NCI-H146 treated with DMSO at 0.1 percent for 48 hours (cell line): ENCODE measurements around the gene GATD1.
"Not testable (repeated sequence)": the region's sequence is repeated elsewhere in the genome, so short reads cannot be mapped to it uniquely, and the experiment has no call there.

ENCODE experiments used
- DNase-seq: peaks from one replicate; lab custom pipeline; 2025; ENCODE audit not compliant: unreplicated experiment; lab: John Stamatoyannopoulos, UW

Gene GATD1

DNA sequence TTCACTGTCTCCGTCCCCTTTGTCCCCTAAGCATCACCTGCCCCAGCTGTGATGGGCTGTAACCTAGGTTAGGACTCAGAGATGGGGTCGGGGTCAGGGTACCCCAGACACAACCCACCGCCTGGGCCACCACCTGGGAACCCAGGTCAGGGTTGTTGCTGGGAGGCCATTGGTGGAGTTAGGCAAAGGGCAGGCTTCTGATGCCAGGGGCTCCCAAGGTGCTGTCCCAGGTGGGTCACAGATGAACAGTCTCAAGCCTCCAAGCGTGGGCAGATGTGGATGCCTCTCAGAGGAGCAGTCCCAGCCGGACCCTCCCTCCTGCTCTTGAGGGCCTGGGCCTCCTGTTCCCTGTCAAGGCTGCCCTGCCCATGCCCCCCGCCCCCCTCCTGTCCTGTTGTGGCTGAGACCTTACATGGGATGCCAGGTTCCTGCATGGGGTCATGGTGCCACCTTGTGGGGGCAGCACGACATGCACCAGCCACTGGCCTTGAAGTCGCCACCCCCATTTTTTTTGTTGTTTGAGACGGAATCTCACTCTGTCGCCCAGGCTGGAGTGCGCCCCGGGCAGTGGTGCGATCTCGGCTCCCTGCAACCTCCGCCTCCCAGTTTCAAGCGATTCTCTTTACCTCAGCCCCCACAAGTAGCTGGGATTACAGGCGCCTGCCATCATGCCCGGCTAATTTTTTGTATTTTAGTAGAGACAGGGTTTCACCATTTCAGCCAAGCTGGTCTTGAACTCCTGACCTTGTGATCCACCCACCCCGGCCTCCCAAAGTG, 12.1 kb downstream of the GATD1 start:
- DNase-seq = no peak

DNA sequence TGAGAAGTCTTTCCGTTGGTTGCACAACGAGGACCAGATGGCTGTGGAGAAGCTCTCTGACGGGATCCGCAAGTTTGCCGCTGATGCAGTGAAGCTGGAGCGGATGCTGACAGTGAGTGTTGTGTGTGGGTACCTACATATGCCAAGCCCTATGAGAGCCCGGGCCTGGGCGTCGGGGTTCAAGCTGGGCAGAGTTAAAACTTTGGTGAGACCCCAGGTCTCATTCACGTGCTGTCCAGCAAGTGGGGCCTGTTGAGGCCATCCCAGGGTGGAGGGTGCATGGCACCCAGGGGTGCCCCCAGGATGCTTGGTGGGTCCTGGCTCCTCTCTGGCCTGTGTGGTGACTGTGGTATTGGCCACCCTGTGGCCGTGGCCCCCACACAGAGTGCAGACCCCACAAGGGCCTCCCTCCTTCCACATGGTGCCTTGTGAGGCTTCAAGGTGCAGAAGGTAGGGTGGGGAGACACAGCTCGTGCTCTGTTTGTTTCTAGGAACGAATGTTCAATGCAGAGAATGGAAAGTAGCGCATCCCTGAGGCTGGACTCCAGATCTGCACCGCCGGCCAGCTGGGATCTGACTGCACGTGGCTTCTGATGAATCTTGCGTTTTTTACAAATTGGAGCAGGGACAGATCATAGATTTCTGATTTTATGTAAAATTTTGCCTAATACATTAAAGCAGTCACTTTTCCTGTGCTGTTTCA, 12.8 kb downstream of the GATD1 start:
- no peak for DNase-seq

DNA sequence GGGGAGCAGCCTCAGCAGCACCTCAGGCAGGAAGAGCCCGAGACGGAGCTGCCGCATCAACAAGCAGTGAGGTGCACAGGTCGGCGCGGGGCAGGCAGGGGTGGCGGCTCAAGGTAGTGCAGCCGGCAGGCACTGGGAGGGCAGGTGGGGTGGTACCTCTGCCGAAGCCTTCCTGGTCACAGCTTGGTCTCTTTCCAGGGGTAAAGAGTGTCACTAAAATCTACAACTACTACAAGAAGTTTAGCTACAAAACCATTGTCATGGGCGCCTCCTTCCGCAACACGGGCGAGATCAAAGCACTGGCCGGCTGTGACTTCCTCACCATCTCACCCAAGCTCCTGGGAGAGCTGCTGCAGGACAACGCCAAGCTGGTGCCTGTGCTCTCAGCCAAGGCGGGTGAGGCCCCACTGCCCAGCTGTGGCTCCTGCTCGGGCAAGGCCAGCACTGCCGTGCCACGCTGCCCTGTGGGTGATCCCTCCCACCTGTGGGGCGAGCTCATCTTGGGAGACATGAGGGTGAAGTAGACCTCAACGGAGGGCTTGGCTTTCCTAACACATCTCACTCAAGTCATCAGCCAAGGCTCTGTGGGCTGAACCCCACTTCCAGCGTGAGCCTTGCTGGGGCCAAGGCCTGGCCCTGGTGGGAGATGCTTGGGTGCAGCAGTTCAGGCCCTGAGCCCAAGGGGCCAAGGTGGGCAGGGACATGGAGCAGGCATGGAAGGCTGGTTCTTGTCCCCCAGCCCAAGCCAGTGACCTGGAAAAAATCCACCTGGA, 13.6 kb downstream of the GATD1 start:
- no peak for DNase-seq

DNA sequence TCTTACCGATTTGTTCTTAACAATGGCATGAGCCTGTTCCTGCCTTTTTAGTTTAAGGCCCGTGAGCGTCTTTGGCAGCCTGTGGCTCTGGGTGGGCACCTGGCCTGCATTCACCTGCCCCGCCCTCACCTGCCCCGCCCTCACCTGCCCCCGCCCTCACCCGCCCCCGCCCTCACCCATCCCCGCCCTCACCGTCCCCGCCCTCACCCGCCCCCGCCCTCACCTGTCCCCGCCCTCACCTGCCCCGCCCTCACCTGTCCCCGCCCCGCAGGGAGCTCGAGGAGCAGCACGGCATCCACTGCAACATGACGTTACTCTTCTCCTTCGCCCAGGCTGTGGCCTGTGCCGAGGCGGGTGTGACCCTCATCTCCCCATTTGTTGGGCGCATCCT, 14.2 kb downstream of the GATD1 start:
- no peak for DNase-seq

DNA sequence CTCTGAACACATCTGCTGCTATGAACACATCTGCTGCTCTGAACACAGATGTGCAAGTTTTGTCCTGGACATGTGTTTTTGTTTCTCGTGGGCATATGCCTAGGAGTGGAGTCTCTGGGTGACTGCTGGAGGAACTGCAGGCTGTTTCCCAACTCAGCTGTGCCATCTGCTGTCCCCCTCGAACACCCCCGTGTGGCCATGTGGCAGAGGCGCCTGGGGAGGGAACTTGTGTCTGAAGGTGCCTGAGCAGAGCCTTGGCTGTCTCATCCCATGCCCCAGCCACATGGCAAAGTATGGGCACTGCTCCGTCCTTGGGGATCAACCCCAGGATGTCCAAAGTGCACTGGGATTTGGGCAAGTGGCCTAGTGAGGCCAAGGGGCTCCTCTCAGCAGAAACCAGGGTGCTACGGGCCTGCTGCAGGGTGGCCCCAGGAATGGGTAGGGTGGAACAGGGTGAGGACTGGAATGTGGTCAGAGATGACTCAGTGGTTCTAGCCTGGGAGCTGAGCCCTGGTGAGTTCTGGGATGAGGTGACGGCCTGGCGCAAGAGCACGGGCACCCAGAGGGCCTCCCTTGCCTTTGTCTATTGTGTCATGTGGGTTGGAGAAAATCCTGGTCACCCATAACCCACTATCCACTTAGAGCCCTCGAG, 14.7 kb downstream of the GATD1 start:
- DNase-seq = no peak

DNA sequence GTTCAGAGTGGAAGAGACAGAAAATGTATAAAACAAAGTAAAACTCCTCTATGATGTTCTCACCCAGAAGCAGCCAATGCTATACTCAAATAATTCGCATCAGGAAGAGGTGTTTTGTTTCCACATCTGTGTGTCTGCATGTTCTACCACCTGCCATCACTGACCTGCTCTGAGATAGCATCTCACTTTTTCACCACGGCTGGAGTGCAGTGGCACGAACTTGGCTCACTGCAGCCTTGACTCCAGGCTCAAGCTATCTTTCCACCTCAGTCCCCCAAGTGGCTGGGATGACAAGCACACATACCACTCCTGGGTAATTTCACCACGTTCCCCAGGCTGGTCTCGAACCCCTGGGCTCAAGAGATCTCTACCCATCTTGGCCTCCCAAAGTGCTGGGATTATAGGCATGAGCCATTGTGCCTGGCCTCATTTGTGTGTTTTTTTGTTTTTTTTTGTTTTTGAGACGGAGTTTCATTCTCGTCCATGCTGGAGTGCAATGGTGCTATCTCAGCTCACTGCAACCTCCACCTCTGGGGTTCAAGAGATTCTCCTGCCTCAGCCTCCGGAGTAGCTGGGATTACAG, 15.7 kb downstream of the GATD1 start:
- DNase-seq = no peak

DNA sequence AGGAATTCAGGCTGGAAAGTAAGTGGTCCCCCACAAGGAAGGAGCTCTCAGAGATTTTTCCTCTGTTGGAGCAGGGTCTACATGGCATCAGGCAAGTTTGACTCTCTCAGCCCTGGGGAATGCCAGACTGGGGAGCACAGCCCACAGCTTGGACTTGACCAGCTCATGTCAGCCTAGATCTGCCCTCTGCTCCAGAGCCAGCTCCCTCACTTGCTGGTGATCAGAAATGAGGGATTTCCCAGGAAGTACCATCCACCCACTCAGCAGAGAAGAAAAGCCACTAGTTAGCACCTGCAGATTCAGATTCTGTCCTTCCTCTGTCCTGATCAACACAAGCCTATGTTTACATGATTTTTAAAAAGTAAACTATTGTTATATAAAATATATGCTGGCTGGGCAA, 17.1 kb downstream of the GATD1 start:
- no peak for DNase-seq

DNA sequence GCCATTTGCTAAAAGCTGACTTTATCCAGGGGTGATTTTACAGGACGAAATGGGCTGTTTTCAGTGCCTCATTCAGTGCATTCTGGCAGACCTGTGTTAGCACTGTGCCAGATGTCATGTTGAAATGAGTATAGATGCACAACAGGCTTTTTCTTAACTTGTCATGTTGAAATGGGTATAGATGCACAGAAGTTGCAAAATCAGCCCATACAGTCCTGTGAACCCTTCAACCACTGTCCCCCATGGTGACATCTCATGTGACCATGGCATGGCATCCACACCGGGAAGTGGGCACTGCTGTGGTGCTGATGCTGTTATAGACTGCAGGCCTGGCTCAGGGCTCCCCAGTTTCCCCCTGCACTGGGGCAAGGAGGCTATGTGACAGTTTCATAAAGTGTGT, 27.6 kb downstream of the GATD1 start:
- no peak for DNase-seq

DNA sequence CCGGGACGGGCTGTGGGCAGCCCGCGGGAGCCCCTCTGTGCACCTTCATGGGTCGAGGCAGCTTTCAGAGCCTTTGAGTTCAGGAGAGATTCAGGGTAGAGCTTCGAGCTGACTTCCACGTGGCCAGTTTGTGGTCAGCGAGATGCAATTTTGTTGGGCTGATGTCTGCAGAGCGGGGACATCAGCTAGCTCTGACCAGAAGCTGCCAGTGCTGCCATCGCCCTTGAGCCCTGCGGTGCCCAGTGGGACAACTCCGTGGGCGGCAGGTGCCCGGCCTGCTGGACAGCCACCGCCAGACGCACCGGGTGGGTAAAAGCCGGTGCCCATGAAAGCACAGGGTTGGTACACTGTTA, 29.3 kb downstream of the GATD1 start:
- no peak for DNase-seq

DNA sequence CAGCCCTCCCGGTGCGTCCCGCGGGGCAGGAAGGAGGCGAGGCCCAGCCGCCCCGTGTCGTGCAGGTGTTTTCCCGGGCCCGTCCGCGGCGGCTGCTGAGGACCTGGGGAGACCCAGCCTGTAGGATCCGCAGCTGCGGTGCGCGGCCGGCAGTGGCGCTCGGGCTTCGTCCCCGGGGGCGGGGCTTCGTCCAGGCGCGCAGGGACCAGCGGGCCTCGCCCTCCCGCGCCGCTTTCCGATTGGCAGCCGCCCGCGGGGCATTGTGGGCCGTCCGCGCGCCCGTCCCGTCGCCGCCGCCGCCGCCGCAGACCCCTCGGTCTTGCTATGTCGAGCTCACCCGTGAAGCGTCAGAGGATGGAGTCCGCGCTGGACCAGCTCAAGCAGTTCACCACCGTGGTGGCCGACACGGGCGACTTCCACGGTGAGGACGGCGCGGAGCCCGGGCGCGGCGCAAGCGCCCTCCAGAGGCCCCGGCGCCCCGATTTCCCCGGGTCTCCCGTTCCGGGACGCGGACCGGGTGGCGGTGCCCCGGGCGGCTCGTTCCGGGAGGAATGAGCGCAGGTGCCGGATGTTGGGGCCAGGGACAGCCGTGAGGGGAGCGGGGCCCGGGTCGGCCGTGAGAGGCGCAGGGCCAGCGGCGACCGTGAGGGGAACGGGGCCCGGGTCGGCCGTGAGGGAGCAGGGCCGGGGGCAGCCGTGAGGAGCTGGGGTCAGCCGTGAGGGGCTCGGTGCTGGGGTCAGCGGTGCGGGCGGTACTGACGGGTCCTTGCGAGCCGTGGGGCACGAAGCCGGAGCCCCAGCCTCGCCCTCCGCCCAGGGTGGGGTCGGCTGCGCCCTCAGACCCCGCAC, 29.9 kb downstream of the GATD1 start, which contains the start of gene TALDO1:
TALDO1 (plus strand) TSS at position 307 of the 849 bp plus-strand sequence; CDS start at position 325, 18 bp downstream.
- DNase-seq = peak; percentile 79

DNA sequence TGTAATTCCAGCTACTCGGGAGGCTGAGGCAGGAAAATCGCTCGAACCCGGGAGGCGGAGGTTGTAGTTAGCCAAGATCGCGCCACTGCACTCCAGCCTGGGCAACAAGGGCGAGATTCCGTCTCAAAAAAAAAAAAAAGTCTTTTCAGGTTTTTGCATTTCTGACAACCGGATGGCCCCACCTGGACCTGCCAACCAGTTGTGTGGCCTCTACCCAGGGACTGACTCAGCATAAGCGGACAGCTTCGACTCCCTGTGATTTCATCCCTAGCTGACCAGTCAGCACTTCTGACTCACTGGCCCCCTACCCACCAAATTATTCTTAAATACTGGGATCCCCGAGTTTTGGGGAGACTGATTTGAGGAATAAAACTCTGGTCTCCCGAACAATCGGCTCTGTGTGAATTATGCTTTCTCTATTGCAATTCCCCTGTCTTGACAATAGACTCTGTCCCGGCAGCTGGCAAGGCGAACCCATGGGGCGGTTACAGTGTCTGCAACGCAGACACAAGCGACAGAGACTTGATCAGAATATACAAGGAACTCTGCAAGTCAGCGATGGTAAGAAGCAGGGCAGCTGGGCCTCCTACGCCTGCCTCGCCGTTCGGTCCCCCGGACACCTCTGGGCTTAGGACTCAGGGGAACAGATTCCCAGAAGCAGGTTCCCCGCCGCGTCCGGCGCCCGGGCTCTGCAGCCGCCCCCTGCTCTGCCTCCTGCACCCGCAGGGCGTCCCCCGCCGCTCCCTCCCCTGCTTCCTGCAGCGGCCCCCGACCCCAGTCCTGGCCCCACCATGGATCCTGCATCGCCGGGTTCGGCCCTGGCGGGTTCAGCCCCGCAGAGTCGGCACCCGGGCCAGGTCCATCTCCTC, 30.8 kb downstream of the GATD1 start:
- peak; percentile 21 for DNase-seq

DNA sequence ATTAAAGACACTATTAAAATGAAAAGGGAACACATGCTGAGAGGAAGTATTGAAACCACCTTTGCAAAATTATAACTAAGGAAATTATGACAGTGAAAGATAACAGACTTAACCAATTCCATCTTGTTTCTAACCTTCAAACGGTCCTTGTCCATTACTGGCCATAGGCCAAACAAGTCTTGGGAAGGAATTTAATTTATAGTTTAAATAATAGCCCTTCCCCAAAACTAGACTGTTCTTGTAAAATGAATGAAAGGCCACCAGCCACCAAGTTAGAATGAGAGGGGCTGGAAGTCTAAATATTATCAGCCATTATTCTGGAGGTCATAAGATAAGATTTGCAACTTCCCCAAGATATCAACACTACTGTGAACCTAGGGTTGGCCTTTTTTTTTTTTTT, 31.9 kb downstream of the GATD1 start:
- no peak for DNase-seq

DNA sequence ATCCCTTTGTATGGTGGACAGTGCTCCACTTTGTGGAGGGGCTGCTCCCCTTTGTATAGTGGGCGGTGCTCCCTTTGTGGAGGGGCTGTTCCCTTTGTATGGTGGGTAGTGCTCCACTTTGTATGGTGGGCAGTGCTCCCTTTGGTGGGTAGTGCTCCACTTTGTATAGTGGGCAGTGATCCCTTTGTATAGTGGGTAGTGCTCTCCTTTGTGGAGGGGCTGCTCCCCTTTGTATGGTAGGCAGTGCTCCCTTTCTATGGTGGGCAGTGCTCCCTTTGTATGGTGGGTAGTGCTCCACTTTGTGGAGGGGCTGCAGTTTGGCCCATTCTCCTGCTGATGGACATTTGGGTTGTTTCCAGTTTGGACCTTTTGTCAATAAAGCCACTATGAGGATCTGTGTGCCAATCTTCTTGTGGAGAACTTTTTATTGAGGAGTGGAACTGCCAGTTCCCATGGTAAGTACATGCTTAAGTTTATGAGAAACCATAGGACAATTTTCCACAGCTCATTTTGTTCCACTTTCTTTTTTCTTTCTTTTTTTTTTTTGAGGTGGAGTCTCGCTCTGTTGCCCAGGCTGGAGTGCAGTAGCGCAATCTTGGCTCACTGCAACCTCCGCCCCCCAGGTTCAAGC, 34.6 kb downstream of the GATD1 start:
- no peak for DNase-seq

DNA sequence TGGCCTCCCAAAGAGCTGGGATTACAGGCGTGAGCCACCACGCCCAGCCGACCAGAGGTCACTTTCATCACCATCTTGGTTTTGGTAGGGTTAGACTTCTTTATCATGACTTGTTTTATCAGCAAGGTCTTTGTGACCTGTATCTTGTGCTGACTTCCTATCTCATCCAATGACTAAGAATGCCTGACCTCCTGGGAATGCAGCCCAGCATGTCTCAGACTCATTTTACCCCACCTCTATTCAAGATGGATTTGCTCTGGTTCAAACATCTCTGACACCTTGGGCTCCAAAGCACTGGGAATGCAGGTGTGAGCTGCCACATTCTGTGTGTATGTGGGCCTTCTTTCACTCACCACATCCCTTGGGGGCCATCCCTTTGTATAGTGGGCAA, 35.1 kb downstream of the GATD1 start:
- DNase-seq = no peak

DNA sequence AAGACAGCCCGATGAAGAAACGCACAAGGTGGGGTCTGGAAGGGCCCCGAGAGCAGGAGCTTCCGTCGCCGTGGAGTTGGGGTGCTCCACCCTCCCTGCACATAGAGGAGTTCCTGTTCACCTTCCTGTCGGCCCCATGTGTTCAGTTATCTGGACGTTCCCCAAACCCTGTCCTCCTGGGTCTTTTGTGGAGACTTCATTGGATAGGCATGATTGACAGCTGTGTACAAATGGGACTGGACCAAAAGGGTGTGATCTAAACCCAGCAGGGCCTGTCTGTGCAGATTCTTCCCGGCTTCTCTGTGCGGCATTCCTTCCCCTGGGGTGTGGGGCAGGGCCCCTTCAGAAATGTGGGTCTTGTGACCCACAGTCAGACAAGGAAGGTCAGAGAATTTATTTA, 39.4 kb downstream of the GATD1 start:
- DNase-seq = not testable (repeated sequence)

DNA sequence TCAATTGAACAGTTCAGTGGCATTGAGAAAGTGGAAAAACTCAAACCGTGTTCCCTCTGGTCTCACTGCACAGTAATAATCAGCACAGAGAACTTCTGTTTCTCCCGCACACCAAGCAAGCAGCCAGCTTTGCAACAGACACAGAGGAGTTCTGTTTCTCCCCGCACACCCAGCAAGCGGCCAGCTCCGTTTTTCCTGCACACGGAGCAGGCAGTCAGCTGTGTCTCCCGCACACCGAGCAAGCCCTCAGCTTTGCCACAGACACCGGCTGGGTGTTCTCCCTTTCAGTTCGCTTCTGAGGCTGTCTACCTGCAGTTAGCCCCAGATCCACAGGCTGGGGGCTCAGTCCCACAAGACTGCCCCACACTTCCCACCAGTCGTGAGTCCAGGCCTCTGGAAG, 39.9 kb downstream of the GATD1 start:
- no peak for DNase-seq

DNA sequence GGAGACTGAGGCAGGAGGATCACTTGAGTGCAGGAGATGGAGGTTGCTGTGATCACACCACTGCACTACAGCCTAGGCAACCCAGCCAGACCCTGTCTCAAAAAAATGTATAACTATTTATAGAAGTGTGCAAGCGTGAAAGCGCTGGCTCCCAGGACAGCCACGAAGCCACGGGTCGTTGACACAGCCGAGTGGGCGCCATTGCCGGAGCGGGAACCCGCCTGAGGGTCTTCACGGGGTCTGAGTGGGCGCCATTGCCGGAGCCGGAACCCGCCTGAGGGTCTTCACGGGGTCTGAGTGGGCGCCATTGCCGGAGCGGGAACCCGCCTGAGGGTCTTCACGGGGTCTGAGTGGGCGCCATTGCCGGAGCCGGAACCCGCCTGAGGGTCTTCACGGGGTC, 42.7 kb downstream of the GATD1 start:
- DNase-seq = not testable (repeated sequence)

DNA sequence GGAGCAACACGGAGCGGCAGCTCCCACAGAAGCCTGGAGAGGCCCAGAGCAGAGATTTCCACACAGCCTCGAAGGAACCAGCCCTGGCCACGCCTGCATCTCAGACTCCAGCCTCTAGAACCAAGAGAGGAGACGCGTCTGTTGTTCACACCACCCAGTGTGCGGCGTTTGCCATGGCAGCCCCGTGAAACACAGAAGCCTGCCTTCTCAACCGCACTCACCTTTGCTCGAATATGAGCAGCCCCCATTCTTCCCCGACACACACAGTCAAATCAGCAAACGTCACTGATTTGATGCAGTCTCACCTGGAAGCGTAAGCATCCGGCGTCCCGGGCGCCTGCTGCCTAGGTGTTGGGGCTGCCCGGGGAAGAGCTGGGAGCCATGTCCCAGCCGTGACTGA, 44.2 kb downstream of the GATD1 start:
- DNase-seq = no peak
